HG02798 (cell line): Measurements from ENCODE around the gene EIF2S2.
"Not testable (repeated sequence)": the region's sequence is repeated elsewhere in the genome, so short reads cannot be mapped to it uniquely, and the experiment has no call there.

Experiments
- ATAC-seq: cut with Tn5 transposase; IDR thresholded peaks from one replicate; pipeline ENCODE4 v1.9.1; 2021; ENCODE audit warnings: mild to moderate bottlenecking; ENCODE audit not compliant: unreplicated experiment, poor library complexity

EIF2S2 gene

DNA sequence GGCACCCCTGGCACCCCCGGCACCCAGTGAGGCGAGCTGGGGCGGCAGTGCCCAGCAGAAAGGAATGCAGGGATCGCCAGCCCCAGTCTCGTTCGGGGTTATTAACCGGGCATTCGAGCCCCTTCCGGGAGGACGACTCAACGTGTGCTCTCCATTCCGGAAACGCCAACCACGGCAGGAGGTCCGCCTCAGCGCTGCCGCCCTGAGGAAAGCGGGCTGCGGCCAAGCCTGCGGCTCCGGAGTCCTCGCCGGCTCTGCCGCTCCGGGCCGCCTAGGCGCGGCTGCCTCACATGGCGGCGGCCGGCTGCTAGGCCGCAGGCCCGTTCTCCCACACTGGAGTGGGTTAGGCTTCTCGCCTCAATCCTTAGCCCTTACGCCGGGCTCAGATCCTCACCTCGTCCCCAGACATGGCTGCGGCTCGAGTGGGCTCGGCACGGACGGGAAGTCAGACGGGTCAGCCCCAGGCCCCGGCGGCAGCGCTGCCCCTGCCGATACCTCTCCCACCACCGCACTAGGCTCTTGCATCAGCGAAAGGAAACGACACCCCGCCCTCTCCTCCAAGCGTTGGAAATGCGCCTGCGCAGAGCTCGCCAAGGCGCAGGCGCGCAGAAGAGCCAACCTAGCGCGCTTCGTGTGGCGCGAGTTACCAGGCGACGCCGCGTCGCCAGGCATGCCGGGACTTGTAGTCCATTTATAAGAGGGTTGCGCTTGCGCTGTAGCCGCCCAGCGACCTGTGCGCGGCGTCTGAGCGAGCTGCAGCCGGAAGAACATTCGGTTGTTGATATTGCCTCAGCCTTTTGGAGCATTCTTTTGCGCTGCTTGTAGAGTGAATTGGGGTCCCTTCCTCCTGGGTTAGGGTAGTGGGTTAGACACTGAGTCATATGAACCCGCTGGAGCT lies at the start of gene EIF2S2:
TSS of gene EIF2S2 (minus strand) at position 542 of the 898 bp plus-strand sequence. CDS start at position 409, 133 bp downstream.
- ATAC-seq: peak; percentile 95

DNA sequence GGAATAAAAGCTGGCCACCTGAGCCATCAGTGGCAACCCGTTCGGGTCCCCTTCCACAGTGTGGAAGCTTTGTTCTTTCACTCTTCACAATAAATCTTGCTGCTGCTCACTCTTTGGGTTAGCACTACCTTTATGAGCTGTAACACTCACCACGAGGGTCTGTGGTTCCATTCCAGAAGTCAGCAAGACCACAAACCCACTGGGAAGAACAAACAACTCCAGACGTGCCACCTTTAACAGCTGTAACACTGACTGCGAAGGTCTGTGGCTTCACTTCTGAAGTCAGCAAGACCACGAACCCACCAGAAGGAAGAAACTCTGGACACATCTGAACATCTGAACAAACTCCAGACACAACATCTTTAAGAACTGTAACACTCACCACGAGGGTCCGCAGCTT lies 45.7 kb upstream of the EIF2S2 start:
- not testable (repeated sequence) for ATAC-seq

DNA sequence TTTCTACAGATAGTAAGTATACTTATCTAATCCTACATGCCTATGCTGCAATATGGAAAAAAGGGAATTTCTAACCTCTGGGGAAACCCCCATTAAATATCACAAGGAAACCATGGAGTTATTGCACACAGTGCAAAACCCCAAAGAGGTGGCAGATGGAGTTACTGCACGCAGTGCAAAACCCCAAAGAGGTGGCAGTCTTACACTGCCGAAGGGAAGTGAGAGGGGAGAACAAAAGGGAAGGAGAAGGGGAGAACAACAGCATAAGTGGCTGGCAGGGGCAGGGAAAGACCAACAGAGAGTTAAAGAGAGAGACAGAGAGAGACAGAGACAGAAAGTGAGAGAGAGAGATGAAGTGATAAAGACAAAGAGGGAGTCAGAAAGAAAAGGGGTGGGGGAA lies 43.8 kb upstream of the EIF2S2 start:
- ATAC-seq: no peak

DNA sequence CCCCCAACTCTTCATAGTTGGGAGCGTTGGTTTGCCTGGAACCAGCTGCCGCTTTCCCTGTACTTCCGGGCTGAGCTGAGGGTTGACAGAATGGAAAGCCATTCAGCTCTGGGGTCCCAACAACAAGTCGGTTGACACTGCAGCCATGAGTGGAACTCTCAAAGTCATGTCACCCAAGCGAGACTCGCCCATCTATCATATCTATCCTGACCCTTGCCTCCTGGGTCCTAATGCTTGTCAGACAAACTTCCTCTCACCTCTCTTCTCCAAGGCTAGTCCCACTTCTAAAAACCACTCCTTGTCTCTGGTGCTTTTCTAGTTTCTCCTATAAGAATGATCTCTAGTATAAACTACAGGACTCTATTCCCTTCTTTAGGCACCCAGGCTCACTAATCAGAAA lies 41.1 kb upstream of the EIF2S2 start:
- ATAC-seq: not testable (repeated sequence)

DNA sequence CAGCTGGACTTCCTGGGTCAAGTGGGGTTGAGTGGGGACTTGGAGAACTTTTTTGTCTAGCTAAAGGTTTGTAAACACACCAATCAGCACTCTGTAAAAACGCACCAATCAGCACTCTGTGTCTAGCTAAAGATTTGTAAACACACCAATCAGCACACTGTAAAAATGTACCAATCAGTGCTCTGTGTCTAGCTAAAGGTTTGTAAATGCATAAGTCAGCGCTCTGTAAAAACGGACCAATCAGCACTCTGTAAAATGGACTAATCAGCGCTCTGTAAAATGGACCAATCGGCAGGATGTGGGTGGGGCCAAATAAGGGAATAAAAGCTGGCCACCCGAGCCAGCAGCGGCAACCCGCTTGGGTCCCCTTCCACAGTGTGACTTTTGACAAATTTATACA lies 40.0 kb upstream of the EIF2S2 start:
- ATAC-seq: not testable (repeated sequence)

DNA sequence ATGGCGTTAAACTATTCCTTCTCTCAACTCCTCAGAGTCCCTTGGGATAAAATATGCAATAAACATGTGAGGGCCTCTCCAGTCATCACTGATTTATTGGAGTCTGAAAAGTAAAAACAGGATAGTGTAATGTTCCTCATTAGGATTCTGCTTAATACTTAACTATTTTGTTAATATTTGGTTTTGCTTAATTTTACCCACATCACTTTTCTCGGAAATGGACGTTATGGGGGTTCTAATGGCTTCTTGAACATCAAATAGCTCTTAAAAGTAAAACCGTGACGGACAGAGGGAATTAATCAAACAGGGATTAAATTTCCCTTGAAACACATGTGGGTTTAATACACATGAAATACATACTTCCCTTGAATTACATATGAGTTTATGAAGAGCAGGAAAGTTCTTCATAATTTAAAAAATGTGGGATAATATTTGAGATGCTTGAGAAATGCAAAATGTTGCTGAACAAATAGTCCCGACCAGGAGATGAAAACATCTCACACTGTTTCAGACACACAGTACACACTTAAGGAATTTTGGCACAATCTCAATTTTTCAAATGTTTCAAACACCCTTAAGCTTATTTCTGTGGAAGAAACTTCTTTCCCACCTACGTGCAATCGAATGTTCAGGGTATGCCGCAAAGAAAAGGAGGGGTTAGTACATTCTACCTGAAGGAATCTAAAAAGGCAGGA lies 38.4 kb upstream of the EIF2S2 start:
- ATAC-seq: no peak

- ATAC-seq: no peak
Observed at GRCh38 chr20:34145280-34145819, 33.3 kb upstream of the EIF2S2 start.

DNA sequence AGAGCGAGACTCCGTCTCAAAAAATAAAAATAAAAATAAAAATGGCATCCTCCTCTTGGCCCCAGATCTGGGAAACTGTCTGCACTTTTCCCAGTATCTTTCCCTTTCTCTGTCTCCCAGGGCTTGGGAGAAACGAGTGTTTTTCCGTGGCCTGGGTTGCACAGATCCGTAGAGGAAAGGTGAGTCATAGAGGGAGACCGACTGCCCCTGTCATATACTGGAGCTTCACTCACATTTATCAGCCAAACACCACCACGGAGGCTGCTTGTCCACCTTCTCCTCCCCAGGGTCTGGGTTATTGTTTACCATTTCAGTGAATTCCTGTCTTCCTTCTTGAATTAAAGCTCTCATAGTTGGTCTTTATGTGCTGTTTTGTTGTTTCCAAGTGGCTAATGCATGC lies 31.9 kb upstream of the EIF2S2 start:
- ATAC-seq: no peak

- no peak for ATAC-seq
Observed at GRCh38 chr20:34142121-34142520, 30.1 kb upstream of the EIF2S2 start.

- no peak for ATAC-seq
Observed at GRCh38 chr20:34141293-34141692, 29.2 kb upstream of the EIF2S2 start.

DNA sequence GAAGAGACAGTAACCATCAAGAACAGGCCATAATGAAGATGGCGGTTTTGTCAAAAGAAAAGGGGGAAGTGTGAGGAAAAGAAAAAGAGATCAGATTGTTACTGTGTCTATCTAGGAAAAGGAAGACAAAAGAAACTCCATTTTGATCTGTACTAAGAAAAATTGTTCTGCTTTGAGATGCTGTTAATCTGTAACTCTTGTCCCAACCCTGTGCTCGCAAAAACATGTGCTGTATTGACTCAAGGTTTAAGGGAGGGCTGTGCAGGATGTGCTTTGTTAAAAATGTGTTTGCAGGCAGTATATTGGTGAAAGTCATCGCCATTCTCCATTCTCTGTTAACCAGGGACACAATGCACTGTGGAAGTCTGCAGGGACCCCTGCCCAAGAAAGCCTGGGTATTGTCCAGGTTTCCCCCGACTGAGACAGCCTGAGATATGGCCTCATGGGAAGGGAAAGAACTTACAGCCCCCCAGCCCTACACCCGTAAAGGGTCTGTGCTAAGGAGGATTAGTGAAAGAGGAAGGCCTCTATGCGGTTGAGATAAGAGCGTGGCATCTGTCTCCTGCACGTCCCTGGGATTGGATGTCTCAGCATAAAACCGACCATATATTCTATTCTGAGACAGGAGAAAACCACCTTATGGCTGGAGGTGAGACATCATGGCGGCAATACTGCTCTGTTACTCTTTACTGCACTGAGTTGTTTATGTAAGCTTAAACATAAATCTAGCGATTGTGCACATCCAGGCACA lies 23.7 kb upstream of the EIF2S2 start:
- ATAC-seq: not testable (repeated sequence)

DNA sequence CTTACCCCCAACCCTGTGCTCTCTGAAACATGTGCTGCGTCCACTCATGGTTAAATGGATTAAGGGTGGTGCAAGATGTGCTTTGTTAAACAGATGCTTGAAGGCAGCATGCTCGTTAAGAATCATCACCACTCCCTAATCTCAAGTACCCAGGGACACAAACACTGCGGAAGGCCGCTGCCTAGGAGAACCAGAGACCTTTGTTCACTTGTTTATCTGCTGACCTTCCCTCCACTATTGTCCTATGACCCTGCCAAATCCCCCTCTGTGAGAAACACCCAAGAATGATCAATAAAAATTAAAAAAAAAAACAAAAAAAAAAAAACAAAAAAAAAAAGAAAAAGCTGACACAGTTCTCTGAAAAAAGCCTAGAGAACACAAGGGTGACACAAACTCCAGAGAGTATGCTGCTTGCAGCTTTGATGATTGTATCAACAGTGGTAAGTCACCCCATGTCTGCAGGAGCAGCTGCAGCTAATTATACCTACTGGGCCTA lies 21.4 kb upstream of the EIF2S2 start:
- ATAC-seq: not testable (repeated sequence)

- not testable (repeated sequence) for ATAC-seq
Observed at GRCh38 chr20:34132943-34133342, 20.9 kb upstream of the EIF2S2 start.

GRCh38 chr20:34132491-34132890 lies 20.4 kb upstream of the EIF2S2 start:
- not testable (repeated sequence) for ATAC-seq

DNA sequence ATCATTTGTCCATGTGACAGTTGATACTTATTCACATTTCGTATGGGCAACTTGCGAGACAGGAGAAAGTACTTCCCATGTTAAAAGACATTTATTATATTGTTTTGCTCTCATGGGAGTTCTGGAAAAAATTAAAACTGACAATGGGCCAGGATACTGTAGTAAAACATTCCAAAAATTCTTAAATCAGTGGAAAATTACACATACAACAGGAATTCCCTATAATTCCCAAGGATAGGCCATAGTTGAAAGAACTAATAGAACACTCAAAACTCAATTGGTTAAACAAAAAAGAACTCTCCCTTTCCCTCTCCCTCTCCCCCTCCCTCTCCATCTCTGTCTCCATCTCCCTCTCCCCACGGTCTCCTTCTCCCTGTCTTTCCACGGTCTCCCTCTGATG lies 19.4 kb upstream of the EIF2S2 start:
- ATAC-seq: no peak

DNA sequence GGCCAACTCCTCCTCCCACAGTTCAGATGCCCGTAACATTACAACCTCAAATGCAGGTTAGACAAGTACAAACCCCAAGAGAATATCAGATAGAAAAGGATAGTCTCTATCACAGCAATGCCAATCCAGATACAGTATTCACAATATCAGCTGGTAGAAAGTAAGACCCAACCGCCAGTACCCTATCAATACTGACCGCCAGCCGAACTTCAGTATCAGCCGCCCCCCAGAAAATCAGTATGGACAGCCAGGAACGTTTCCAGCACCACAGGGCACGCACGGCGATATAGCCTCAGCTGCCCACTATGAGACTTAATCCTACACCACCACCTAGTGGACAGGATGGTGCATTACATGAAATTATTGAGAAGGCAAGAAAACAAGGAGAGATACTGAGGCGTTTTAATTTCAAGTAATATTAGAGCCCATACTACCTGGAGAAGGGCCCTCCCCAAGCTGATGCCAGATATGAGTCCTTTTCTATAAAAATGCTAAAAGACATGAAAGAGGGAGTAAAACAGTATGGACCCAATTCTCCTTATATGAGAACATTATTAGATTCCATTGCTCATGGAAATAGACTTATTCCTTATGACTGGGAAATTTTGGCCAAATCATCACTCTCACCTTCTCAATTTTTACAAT lies 17.6 kb upstream of the EIF2S2 start:
- no peak for ATAC-seq

- no peak for ATAC-seq
Observed at GRCh38 chr20:34127792-34128191, 15.7 kb upstream of the EIF2S2 start.

- peak; percentile 40 for ATAC-seq
Observed at GRCh38 chr20:34124469-34125249, 12.6 kb upstream of the EIF2S2 start.

GRCh38 chr20:34123309-34123708 lies 11.3 kb upstream of the EIF2S2 start:
- no peak for ATAC-seq
